ENCODE measurements around the gene FAM50A.
A peak's percentile ranks its signal among the peaks of the same experiment; 100 is the strongest.

FAM50A gene

GRCh38 chrX:154434394-154435168 is 9.4 kb upstream of the FAM50A start:
- Histone ChIP-seq H3K4me3 (ENCODE audit: low read depth, low read length) (no peak overlapping the region), H3K27ac (ENCODE audit: extremely low read depth, low read depth, low read length) (no peak overlapping the region), H3K4me1 (ENCODE audit: control insufficient read depth, insufficient read depth, low read length) (no peaks in the 10 kb centered on the region), H3K36me3 (ENCODE audit: control insufficient read depth in 2 of 2, insufficient read depth in 1 of 2, low read length in 2 of 2) (peaks cover 5 to 71% of the 10 kb centered on the region in 2 experiments; a peak in 2 of 3 replicates), H3K9me3 (ENCODE audit: control insufficient read depth, insufficient read depth, low read depth, low read length) (no peaks in the 10 kb centered on the region)
- TF ChIP-seq HOXA7 (CRISPR knock-in tag; IDR thresholded peaks at IDR 0.05; ENCODE audit: borderline replicate concordance) (no peak), PRDM1 (tag by site-specific recombination; IDR thresholded peaks at IDR 0.05) (no peak), SP7 (tag by site-specific recombination; IDR thresholded peaks at IDR 0.05) (no peak), PRDM10 (tag by site-specific recombination; IDR thresholded peaks at IDR 0.05) (peak; percentile 59), ZNF785 (tag by site-specific recombination; IDR thresholded peaks at IDR 0.05) (no peak), ZNF157 (tag by site-specific recombination; IDR thresholded peaks at IDR 0.05) (no peak), ZNF501 (tag by site-specific recombination; IDR thresholded peaks at IDR 0.05) (no peak), GLIS2 (tag by site-specific recombination; IDR thresholded peaks at IDR 0.05) (0 out of 2 replicates have a peak, but pooled peaks have one; percentile 7), SCRT1 (tag by site-specific recombination; IDR thresholded peaks at IDR 0.05; ENCODE audit: borderline replicate concordance) (0 out of 2 replicates have a peak, but pooled peaks have one; percentile 11), ZNF202 (tag by site-specific recombination; IDR thresholded peaks at IDR 0.05; ENCODE audit: borderline replicate concordance) (no peak)
- ChIA-PET POLR2A (interaction anchor here (1.3 kb wide), 1 partner anchor 10 kb away, joined by 3 read pairs; no protein-coding TSS in a partner anchor), CTCF (no interaction called here)

GRCh38 chrX:154435171-154435733 is 8.7 kb upstream of the FAM50A start:
- no peaks in the 10 kb centered on the region for H3K4me1 ChIP-seq (ENCODE audit: control insufficient read depth, insufficient read depth, low read length)
- CTCF ChIA-PET = interaction anchor here (0.6 kb wide), 1 partner anchor 466 kb away, joined by 3 read pairs; no protein-coding TSS in a partner anchor
- H3K9me3 ChIP-seq (ENCODE audit: control insufficient read depth, insufficient read depth, low read depth, low read length) = no peaks in the 10 kb centered on the region
- H3K36me3 ChIP-seq (ENCODE audit: control insufficient read depth in 2 of 2, insufficient read depth in 1 of 2, low read length in 2 of 2) = peaks cover 7 to 78% of the 10 kb centered on the region in 2 experiments; a peak in 2 of 3 replicates
- H3K4me3 ChIP-seq (ENCODE audit: low read depth, low read length) = no peak overlapping the region
- TF ChIP-seq ZNF404 (tag by site-specific recombination; IDR thresholded peaks at IDR 0.05) = no peak
- no peak for TF ChIP-seq ZNF169 (tag by site-specific recombination; IDR thresholded peaks at IDR 0.05)
- TF ChIP-seq RBAK (tag by site-specific recombination; IDR thresholded peaks at IDR 0.05) = no peak
- TF ChIP-seq TCF7L2 (IDR thresholded peaks at IDR 0.05; ENCODE audit: borderline replicate concordance, low read depth, low read length) = no peak
- no peak for TF ChIP-seq EGR2 (tag by site-specific recombination; IDR thresholded peaks at IDR 0.05; ENCODE audit: low read depth)
- no peak for TF ChIP-seq ZSCAN23 (tag by site-specific recombination; IDR thresholded peaks at IDR 0.05)
- no peak for TF ChIP-seq ZEB2 (tag by site-specific recombination; IDR thresholded peaks at IDR 0.05)
- no peak for TF ChIP-seq ZNF580 (tag by site-specific recombination; IDR thresholded peaks at IDR 0.05)
- no peak for TF ChIP-seq ZNF692 (tag by site-specific recombination; IDR thresholded peaks at IDR 0.05)
- no peak for TF ChIP-seq ZNF791 (tag by site-specific recombination; IDR thresholded peaks at IDR 0.05)
- POLR2A ChIA-PET = interaction anchor here (0.9 to 1.9 kb wide), 3 partner anchors 10 to 38 kb away, joined by 3 to 4 read pairs (median 3); partner anchors contain the start of gene RPL10
- no peak overlapping the region for H3K27ac ChIP-seq (ENCODE audit: extremely low read depth, low read depth, low read length)
